Thymus (tissue), 11 donors: ENCODE data around the gene NBAS. TPM values are rescaled to one million over a fixed set of nuclear protein-coding genes. Genes with fewer than 3 reads are reported as not detected.
A peak's percentile ranks its signal among the peaks of the same experiment; 100 is the strongest.

ENCODE experiments used
- DNase-seq, 9 donors: peaks; one replicate each; pipeline ENCODE4 v3.0.0-alpha.2; 2013; ENCODE audit warnings: low spot score in 9 of 9, low read depth in 6 of 9, missing footprints in 1 of 9
- H3K27ac ChIP-seq, 2 donors: one replicate each; pipeline ENCODE4 v1.5.1; 2013; ENCODE audit warnings: control low read depth in 1 of 2, low read depth in 1 of 2, low read length in 1 of 2, mild to moderate bottlenecking in 1 of 2, moderate library complexity in 1 of 2
- H3K27me3 ChIP-seq, 2 donors: one replicate each; pipeline ENCODE4 v1.5.1; 2013; ENCODE audit warnings: low read length in 1 of 2; ENCODE audit not compliant: control insufficient read depth in 2 of 2, insufficient read depth in 1 of 2
- H3K36me3 ChIP-seq, 2 donors: one replicate each; pipeline ENCODE4 v1.5.1; 2013; ENCODE audit warnings: low read length in 1 of 2, mild to moderate bottlenecking in 1 of 2, moderate library complexity in 1 of 2; ENCODE audit not compliant: control insufficient read depth in 2 of 2, insufficient read depth in 2 of 2
- H3K4me1 ChIP-seq, 2 donors: one replicate each; pipeline ENCODE4 v1.5.1; 2013; ENCODE audit warnings: low read length in 2 of 2; ENCODE audit not compliant: control insufficient read depth in 2 of 2, insufficient read depth in 2 of 2
- H3K4me3 ChIP-seq, 2 donors: one replicate each; pipeline ENCODE4 v1.5.1; 2013; ENCODE audit warnings: low read length in 2 of 2, control low read depth in 1 of 2, mild to moderate bottlenecking in 1 of 2
- H3K9me3 ChIP-seq, 2 donors: one replicate each; pipeline ENCODE4 v1.5.1; 2013; ENCODE audit warnings: low read length in 1 of 2, mild to moderate bottlenecking in 1 of 2; ENCODE audit not compliant: control insufficient read depth in 2 of 2, insufficient read depth in 1 of 2
- WGBS: extraction: QIAGEN DNeasy Blood & Tissue Kit; methylation state at CpG from one replicate; pipeline ENCODE4 v1.1.7; 2013; 5-methylcytosine and 5-hydroxymethylcytosine counted together
- polyA plus RNA-seq: library from polyadenylated mRNA; stranded (reverse); fragments of 200-250 nt; gene quantifications from one replicate; pipeline ENCODE4 v1.2.3, GENCODE V29; 2013
- total RNA-seq: library from RNA; stranded (reverse); fragments of 120-200 nt; gene quantifications from one replicate; pipeline ENCODE4 v1.2.4, GENCODE V29; 2013
- donor health status: healthy.

Gene NBAS
- total and polyA plus RNA-seq, 2 donors = 31.4 to 36.9 TPM

DNA sequence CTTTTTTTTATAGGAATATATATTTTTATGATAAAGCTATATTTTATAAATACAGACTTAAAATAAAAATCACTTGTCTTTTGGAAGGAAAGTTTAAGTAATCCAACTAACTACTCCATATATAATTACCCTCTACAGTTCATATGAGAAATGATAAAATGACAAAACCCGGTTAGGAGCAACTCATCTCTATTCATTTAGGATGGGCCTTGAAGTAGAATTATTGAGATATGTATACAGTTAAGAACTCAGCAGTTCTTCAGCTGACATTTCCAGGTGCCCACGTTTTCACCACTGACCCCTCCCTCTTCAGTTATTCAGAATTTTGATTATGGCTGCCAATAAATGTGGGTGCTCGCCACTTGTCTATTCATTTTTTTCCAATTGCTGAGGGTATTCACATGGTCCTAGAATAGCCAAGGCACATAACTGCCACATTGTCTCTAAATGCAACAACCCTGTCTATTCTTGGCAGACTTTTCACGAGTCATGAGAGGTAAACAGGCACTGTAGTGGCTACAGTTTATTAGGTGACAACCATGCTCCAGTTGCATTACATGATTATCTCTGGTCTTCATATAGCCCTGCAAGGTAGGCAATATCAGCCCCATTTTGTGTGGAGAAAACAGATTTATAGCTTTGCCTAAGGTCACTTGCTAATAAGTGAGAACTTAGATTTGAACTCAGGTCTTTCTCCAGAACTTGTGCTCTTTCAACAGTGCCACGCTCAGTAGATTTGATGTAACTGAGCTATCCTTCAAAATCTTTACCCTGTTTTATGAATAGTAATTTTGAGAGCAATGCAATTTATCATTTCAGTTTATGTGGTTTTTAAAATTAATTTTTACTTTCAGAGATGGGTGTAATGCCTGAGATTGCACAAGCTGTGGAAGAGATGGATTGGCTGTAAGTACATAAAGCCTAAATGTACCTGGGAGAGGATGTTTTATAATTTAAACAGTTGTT lies 33.4 kb upstream of the NBAS start:
- H3K36me3 ChIP-seq = peaks cover 5 to 29% of the 10 kb centered on the region in 2 donors
- H3K4me1 ChIP-seq = peaks cover 5 to 7% of the 10 kb centered on the region in 2 donors
- no peak for DNase-seq
- H3K27me3 ChIP-seq = no peaks in the 10 kb centered on the region
- H3K4me3 ChIP-seq = no peak overlapping the region
- no peaks in the 10 kb centered on the region for H3K9me3 ChIP-seq
- H3K27ac ChIP-seq = no peak overlapping the region
- 86% methylated on average over 5 of the region's 5 CpGs for whole genome bisulfite sequencing

DNA sequence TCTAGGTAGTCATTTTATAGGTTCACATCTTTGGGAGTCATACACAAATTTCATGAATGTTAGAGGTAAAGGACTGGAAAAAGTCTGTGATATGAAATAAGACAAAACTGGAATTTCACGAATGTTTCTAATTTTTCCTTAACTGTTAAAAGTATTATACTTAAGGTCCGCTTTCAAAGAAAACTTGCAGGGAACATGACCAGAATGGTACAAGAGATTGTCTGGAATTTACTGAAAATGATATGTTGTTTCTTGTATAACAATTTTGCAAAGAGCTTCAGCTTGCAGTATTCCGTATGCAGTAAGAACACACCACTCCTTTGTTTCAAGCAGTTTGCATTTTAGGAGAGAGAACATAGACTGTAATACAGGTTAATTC lies 32.2 kb upstream of the NBAS start:
- 96% methylated on average over 3 of the region's 3 CpGs for WGBS
- Histone ChIP-seq H3K4me3 (no peak overlapping the region), H3K36me3 (peaks cover 5 to 22% of the 10 kb centered on the region in 2 donors), H3K4me1 (peaks cover 5 to 7% of the 10 kb centered on the region in 2 donors), H3K27me3 (no peaks in the 10 kb centered on the region), H3K27ac (no peak overlapping the region), H3K9me3 (no peaks in the 10 kb centered on the region)
- DNase-seq = no peak

DNA sequence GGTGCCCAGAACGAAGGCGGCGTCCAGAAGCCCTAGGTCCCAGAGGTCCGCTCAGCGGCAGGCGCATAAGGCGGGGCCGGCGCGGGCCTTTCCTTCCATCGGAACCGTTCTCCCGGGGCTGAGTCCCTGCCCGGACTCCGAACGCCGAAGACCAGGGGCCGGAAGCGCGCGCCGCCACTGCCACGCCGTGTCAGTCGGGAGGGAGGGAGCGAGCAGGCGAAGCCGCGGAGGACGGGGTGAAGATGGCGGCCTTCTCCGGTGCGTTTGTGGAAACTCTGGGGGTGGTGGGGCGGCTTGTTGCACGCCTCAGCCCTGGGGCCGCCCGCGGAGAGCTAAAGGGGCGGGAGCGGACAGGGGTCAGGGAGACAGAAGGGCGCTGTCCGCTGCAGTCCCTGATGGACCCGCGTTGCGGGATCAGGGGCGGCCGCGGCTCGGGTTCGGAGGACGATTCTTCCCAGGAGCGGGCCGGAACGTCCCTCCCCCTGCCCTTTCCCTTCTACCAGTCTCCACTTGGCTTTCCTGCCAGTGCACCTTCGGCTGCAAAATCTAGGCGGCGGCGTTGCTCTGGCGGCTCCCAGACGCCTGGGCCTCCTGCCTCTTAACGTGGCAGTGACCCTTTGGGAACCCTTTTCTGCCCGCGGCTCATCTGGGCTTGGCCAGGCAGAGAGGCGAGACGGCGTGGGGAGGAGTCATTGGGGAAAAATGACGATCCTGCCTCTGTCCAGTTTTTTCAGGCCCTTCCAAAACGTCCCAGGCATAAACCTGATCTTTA lies 30.7 kb upstream of the NBAS start, which contains the start of gene DDX1:
TSS of gene DDX1 (plus strand) at position 177 of the 772 bp plus-strand sequence. CDS start at position 243, 66 bp downstream.
- DNase-seq = peak; percentile 59 to 91 (median 70)
- under 1% methylated on average over 68 of the region's 68 CpGs for WGBS
- Histone ChIP-seq H3K36me3 (peaks cover 5 to 11% of the 10 kb centered on the region in 2 donors), H3K27ac (peak within 1 kb of the TSS; percentile 81 to 84), H3K9me3 (no peaks in the 10 kb centered on the region), H3K4me1 (peaks cover 5 to 7% of the 10 kb centered on the region in 2 donors), H3K4me3 (peak within 1 kb of the TSS; percentile 89 to 94), H3K27me3 (no peaks in the 10 kb centered on the region)

DNA sequence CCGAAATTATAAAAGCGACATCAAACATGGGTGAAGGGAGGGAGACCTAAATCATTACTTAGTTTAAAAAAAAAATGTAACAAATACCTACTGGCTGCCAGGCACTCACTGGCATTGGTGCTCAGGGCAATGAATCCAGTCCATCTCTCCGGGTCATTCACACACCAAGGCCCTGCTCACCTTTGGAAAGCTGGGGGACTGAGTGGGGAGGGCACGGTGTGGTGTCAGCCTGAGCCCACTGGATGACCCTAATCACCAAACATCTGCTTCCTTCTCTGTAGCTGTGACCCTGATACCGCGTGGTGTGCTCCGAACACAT lies 30.2 kb upstream of the NBAS start:
- DNase-seq = peak in 1 of 9 donors; percentile 5
- peaks cover 5 to 7% of the 10 kb centered on the region in 2 donors for H3K4me1 ChIP-seq
- H3K27ac ChIP-seq = peak overlapping the region; percentile 81 to 84
- no peaks in the 10 kb centered on the region for H3K27me3 ChIP-seq
- H3K36me3 ChIP-seq = peaks cover 5 to 8% of the 10 kb centered on the region in 2 donors
- H3K4me3 ChIP-seq = peak overlapping the region; percentile 89 to 94
- no peaks in the 10 kb centered on the region for H3K9me3 ChIP-seq
- WGBS = 27% methylated on average over 7 of the region's 7 CpGs

DNA sequence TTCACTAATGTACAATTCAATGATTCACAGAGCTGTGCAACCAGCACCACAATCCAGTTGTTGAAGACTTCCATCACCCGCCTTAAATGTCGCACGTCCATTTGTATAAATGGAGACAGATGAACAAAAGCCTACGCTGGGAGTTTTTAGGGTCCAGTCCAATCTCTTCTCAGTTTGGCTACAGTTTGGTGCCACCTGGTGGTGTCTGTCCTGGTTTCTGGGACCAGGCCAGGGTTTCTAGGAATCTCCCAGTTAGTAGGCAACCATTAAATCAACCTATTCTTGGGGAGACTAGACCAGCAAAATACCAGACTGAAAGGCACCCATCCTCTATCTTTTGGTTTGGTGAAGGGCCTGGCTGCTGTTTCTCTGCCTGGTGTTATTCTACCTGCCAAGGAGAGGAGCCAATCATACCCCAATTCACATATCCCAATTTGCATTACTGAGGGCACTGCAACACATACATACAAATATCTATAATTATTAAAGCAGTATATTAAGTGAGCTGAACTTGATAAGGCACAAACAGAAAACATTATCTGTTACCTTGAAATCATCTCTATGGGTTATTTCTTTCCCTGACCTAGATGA lies 27.3 kb upstream of the NBAS start:
- Histone ChIP-seq H3K9me3 (no peaks in the 10 kb centered on the region), H3K36me3 (no peaks in the 10 kb centered on the region), H3K4me3 (no peak overlapping the region), H3K27ac (no peak overlapping the region), H3K4me1 (peaks cover 5% of the 10 kb centered on the region in 2 donors), H3K27me3 (no peaks in the 10 kb centered on the region)
- WGBS = 74% methylated on average over 4 of the region's 4 CpGs
- DNase-seq = peak in 3 of 9 donors; percentile 6 to 27 (median 18)

DNA sequence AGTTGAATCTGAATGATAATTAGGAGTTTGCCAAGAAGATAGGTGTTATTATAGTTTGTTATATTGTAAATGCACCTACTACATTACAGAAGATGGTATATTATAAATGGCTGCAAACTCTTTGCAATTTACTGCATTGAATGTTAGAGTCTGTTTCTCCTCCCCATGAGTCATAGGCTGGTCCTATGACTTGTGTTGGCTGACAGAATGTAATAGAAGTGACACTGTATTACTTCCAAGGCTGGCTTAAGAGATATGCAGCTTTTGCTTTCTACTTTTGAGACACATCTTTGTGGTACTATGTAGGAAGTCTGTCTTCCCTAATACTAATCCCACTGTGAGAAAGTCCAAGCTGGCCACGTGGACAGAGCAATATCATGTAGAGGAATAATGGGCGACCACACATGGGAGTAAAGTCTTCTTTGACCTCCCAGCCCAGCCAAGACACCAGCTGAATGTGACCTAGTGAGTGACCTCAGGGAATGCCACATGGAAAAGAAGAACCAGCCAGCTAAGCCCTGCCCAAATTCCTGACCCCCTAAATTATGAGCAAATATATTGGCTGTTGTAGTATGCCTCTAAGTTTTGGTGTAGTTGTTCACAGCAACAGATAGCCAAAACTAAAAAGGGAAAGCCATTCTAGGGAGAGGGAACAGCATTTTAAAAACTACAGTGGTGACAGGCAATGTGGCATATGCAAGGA lies 23.8 kb upstream of the NBAS start:
- WGBS = 90% methylated on average over 2 of the region's 2 CpGs

DNA sequence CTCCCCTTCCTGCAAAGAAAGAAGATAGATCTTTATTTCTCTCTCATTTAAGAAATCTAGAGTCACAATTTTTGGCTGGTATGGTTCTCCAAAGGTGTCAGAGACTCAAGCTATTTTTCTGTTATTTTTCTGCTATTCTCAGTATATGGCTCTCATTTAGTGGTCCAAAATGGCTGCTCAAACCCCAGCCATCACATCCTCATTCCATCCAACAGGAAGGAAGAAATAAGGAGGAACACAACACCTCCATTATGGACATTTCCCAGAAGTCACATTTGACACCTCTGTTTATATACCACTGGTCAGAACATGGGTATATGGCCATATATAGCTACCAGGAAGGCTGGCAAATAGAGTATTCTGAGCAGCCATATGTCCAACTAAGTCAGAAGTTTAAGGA lies 23.2 kb upstream of the NBAS start:
- DNase-seq = no peak
- H3K4me1 ChIP-seq = no peaks in the 10 kb centered on the region
- no peak overlapping the region for H3K27ac ChIP-seq
- H3K4me3 ChIP-seq = no peak overlapping the region
- no peaks in the 10 kb centered on the region for H3K9me3 ChIP-seq
- H3K36me3 ChIP-seq = no peaks in the 10 kb centered on the region
- no peaks in the 10 kb centered on the region for H3K27me3 ChIP-seq

More for the DNA sequence above, 23.8 kb upstream of the NBAS start:
- Histone ChIP-seq H3K36me3 (no peaks in the 10 kb centered on the region), H3K9me3 (no peaks in the 10 kb centered on the region), H3K27ac (no peak overlapping the region), H3K27me3 (no peaks in the 10 kb centered on the region), H3K4me3 (no peak overlapping the region), H3K4me1 (no peaks in the 10 kb centered on the region)
- no peak for DNase-seq

DNA sequence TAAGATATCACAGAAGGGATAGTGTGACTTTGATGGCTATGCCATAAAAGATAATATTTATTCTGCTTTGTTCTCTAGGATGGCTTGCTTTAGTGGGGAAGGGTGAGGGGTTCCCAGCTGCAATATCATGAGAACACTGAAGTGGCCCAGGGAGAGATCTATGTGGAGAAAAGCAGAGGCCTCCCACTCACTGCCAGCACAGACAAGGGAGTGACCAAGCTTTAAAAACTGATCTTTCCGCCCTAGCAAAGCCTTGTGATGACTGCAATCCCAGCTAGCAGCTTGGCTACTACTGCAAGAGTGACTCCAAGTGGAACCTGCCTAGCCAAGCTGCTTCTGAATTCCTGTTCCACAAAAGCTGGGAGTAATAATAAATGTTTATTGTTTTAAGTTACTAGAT lies 22.7 kb upstream of the NBAS start:
- Histone ChIP-seq H3K27ac (no peak overlapping the region), H3K36me3 (no peaks in the 10 kb centered on the region), H3K9me3 (no peaks in the 10 kb centered on the region), H3K4me1 (no peaks in the 10 kb centered on the region), H3K4me3 (no peak overlapping the region), H3K27me3 (no peaks in the 10 kb centered on the region)
- 89% methylated on average over 1 of the region's 1 CpG for WGBS
- DNase-seq = no peak
